Measurements from ENCODE around the gene FGF18.

Gene FGF18

GRCh38 chr5:171483551-171484135, 64.2 kb downstream of the FGF18 start:
- H3K4me2 ChIP-seq (ENCODE audit: low read depth, low read length, poor library complexity, severe bottlenecking): no peak overlapping the region

GRCh38 chr5:171484460-171484899, 65.0 kb downstream of the FGF18 start:
- H3K9me3 ChIP-seq (ENCODE audit: insufficient read depth, low read length): no peaks in the 10 kb centered on the region
- H3K36me3 ChIP-seq (ENCODE audit: low read length): no peaks in the 10 kb centered on the region
- H3K9me2 ChIP-seq (replicated peaks; ENCODE audit: insufficient read depth, low read length): no peaks in the 10 kb centered on the region
- H3K9ac ChIP-seq (ENCODE audit: low read length): no peak overlapping the region
- no peak overlapping the region for H3K4me3 ChIP-seq (ENCODE audit: insufficient read depth, low read length, poor library complexity, severe bottlenecking)
- no peak overlapping the region for H3K27ac ChIP-seq (ENCODE audit: low read depth, low read length)
- H3K27me3 ChIP-seq (ENCODE audit: low read length): no peaks in the 10 kb centered on the region
- TF ChIP-seq EZH2phosphoT487 (conservative IDR thresholded peaks at IDR 0.05; ENCODE audit: low read length): no peak
- peak; percentile 99 for TF ChIP-seq CTCF (IDR thresholded peaks at IDR 0.05; ENCODE audit: insufficient read depth, low read length, poor library complexity, severe bottlenecking)
- no peak overlapping the region for H2AFZ ChIP-seq (ENCODE audit: low read depth, low read length, severe bottlenecking)
- no peaks in the 10 kb centered on the region for H4K20me1 ChIP-seq (ENCODE audit: low read depth, low read length)
- no peaks in the 10 kb centered on the region for H3F3A ChIP-seq (ENCODE audit: insufficient read depth)
- H3K4me2 ChIP-seq (ENCODE audit: low read depth, low read length, poor library complexity, severe bottlenecking): no peak overlapping the region
- H3K79me2 ChIP-seq (ENCODE audit: insufficient read depth, low read length): no peaks in the 10 kb centered on the region

More at GRCh38 chr5:171483551-171484135, 64.2 kb downstream of the FGF18 start:
- no peaks in the 10 kb centered on the region for H3K9me3 ChIP-seq (ENCODE audit: insufficient read depth, low read length)
- H3K9ac ChIP-seq (ENCODE audit: low read length): no peak overlapping the region
- H3K27ac ChIP-seq (ENCODE audit: low read depth, low read length): no peak overlapping the region
- H3K4me3 ChIP-seq (ENCODE audit: insufficient read depth, low read length, poor library complexity, severe bottlenecking): no peak overlapping the region
- H3K36me3 ChIP-seq (ENCODE audit: low read length): no peaks in the 10 kb centered on the region
- H3F3A ChIP-seq (ENCODE audit: insufficient read depth): no peaks in the 10 kb centered on the region
- H3K9me2 ChIP-seq (replicated peaks; ENCODE audit: insufficient read depth, low read length): no peaks in the 10 kb centered on the region
- H3K79me2 ChIP-seq (ENCODE audit: insufficient read depth, low read length): no peaks in the 10 kb centered on the region
- H4K20me1 ChIP-seq (ENCODE audit: low read depth, low read length): no peaks in the 10 kb centered on the region
- no peaks in the 10 kb centered on the region for H3K27me3 ChIP-seq (ENCODE audit: low read length)
- no peak overlapping the region for H2AFZ ChIP-seq (ENCODE audit: low read depth, low read length, severe bottlenecking)
- TF ChIP-seq EZH2phosphoT487 (conservative IDR thresholded peaks at IDR 0.05; ENCODE audit: low read length) (no peak), CTCF (IDR thresholded peaks at IDR 0.05; ENCODE audit: insufficient read depth, low read length, poor library complexity, severe bottlenecking) (no peak)

GRCh38 chr5:171485668-171486067, 66.2 kb downstream of the FGF18 start:
- H3K27ac ChIP-seq (ENCODE audit: low read depth, low read length): no peak overlapping the region
- H3K4me3 ChIP-seq (ENCODE audit: insufficient read depth, low read length, poor library complexity, severe bottlenecking): no peak overlapping the region
- H3K27me3 ChIP-seq (ENCODE audit: low read length): no peaks in the 10 kb centered on the region
- H3K36me3 ChIP-seq (ENCODE audit: low read length): no peaks in the 10 kb centered on the region
- H4K20me1 ChIP-seq (ENCODE audit: low read depth, low read length): no peaks in the 10 kb centered on the region
- no peaks in the 10 kb centered on the region for H3K9me2 ChIP-seq (replicated peaks; ENCODE audit: insufficient read depth, low read length)
- no peaks in the 10 kb centered on the region for H3K79me2 ChIP-seq (ENCODE audit: insufficient read depth, low read length)
- no peaks in the 10 kb centered on the region for H3K9me3 ChIP-seq (ENCODE audit: insufficient read depth, low read length)
- H2AFZ ChIP-seq (ENCODE audit: low read depth, low read length, severe bottlenecking): no peak overlapping the region
- no peak for TF ChIP-seq EZH2phosphoT487 (conservative IDR thresholded peaks at IDR 0.05; ENCODE audit: low read length)
- no peak for TF ChIP-seq CTCF (IDR thresholded peaks at IDR 0.05; ENCODE audit: insufficient read depth, low read length, poor library complexity, severe bottlenecking)
- H3K9ac ChIP-seq (ENCODE audit: low read length): no peak overlapping the region
- no peaks in the 10 kb centered on the region for H3F3A ChIP-seq (ENCODE audit: insufficient read depth)
- no peak overlapping the region for H3K4me2 ChIP-seq (ENCODE audit: low read depth, low read length, poor library complexity, severe bottlenecking)

Measured in SU-DHL-6 (cell line).